Ishikawa (cell line): ENCODE results near the gene DDIT4.
A peak's percentile ranks its signal among the peaks of the same experiment; 100 is the strongest.

ENCODE experiments used
- CEBPB ChIP-seq: IDR thresholded peaks from 2 replicates; pipeline ENCODE4 v1.6.1; 2012
- CREB1 ChIP-seq: IDR thresholded peaks from 2 replicates; pipeline ENCODE4 v1.6.1; 2012; ENCODE audit warnings: low read depth
- EGR1 ChIP-seq: IDR thresholded peaks from 2 replicates; pipeline ENCODE4 v1.6.1; 2012
- EP300 ChIP-seq: IDR thresholded peaks from 2 replicates; pipeline ENCODE4 v1.6.1; 2012; ENCODE audit warnings: borderline replicate concordance
- FOXM1 ChIP-seq: IDR thresholded peaks from 2 replicates; pipeline ENCODE4 v1.6.1; 2012; ENCODE audit warnings: low read depth, borderline replicate concordance
- MAX ChIP-seq: IDR thresholded peaks from 2 replicates; pipeline ENCODE4 v1.6.1; 2012
- NFIC ChIP-seq: IDR thresholded peaks from 2 replicates; pipeline ENCODE4 v1.6.1; 2012
- RAD21 ChIP-seq: IDR thresholded peaks from 2 replicates; pipeline ENCODE4 v1.6.1; 2012; ENCODE audit warnings: low read depth
- REST ChIP-seq: IDR thresholded peaks from 2 replicates; pipeline ENCODE4 v1.6.1; 2012; ENCODE audit warnings: low read depth, mild to moderate bottlenecking
- TAF1 ChIP-seq: IDR thresholded peaks from 2 replicates; pipeline ENCODE4 v1.6.1; 2012; ENCODE audit warnings: low read depth, mild to moderate bottlenecking
- TCF12 ChIP-seq: IDR thresholded peaks from 2 replicates; pipeline ENCODE4 v1.6.1; 2012; ENCODE audit warnings: low read depth
- TEAD4 ChIP-seq: IDR thresholded peaks from 2 replicates; pipeline ENCODE4 v1.6.1; 2012
- USF1 ChIP-seq: IDR thresholded peaks from 2 replicates; pipeline ENCODE4 v1.6.1; 2012
- YY1 ChIP-seq: IDR thresholded peaks from 2 replicates; pipeline ENCODE4 v1.6.1; 2012; ENCODE audit warnings: low read depth
- ZBTB7A ChIP-seq: IDR thresholded peaks from 2 replicates; pipeline ENCODE4 v1.6.1; 2012; ENCODE audit warnings: low read depth

The DDIT4 gene

GRCh38 chr10:72241691-72242252, 32.0 kb upstream of the DDIT4 start:
- TF ChIP-seq MAX (no peak), CREB1 (no peak), RAD21 (no peak), EP300 (no peak), EGR1 (no peak)

GRCh38 chr10:72242675-72243074, 31.0 kb upstream of the DDIT4 start:
- no peak for TF ChIP-seq USF1
- no peak for TF ChIP-seq FOXM1
- TF ChIP-seq RAD21: no peak
- TF ChIP-seq CREB1: no peak
- no peak for TF ChIP-seq REST
- no peak for TF ChIP-seq MAX
- TF ChIP-seq YY1: no peak
- no peak for TF ChIP-seq ZBTB7A
- TF ChIP-seq EGR1: no peak
- no peak for TF ChIP-seq TCF12
- TF ChIP-seq CEBPB: no peak
- TF ChIP-seq TEAD4: no peak

- TF ChIP-seq RAD21 (peak; percentile 18; the same call in 1 of the 2 replicates), TEAD4 (no peak)
Measured at GRCh38 chr10:72243822-72244437, 29.8 kb upstream of the DDIT4 start.

- TF ChIP-seq EP300: no peak
- TF ChIP-seq TEAD4: no peak
- TF ChIP-seq REST: no peak
- TF ChIP-seq TCF12: no peak
- TF ChIP-seq FOXM1: no peak
- no peak for TF ChIP-seq CREB1
- no peak for TF ChIP-seq ZBTB7A
- no peak for TF ChIP-seq USF1
- no peak for TF ChIP-seq EGR1
- TF ChIP-seq CEBPB: no peak
- TF ChIP-seq TAF1: no peak
- no peak for TF ChIP-seq NFIC
- TF ChIP-seq YY1: no peak
Measured at GRCh38 chr10:72244573-72245038, 29.1 kb upstream of the DDIT4 start.

GRCh38 chr10:72245949-72246525, 27.7 kb upstream of the DDIT4 start:
- TF ChIP-seq EGR1 (no peak), NFIC (no peak)

- TF ChIP-seq EGR1: no peak
- no peak for TF ChIP-seq ZBTB7A
- TF ChIP-seq CREB1: no peak
- no peak for TF ChIP-seq TCF12
- TF ChIP-seq RAD21: no peak; the same call in 1 of the 2 replicates
- no peak for TF ChIP-seq CEBPB
- no peak for TF ChIP-seq MAX
- no peak for TF ChIP-seq TEAD4
- TF ChIP-seq FOXM1: no peak
- no peak for TF ChIP-seq USF1
- TF ChIP-seq NFIC: no peak
- no peak for TF ChIP-seq TAF1
- no peak for TF ChIP-seq YY1
- TF ChIP-seq REST: no peak
- TF ChIP-seq EP300: no peak
Measured at GRCh38 chr10:72248468-72249151, 25.1 kb upstream of the DDIT4 start.
